ENCODE results near the gene KIAA0753. TPM values are rescaled to one million over a fixed set of nuclear protein-coding genes. Genes with fewer than 3 reads are reported as not detected.
"Not testable (repeated sequence)": the region's sequence is repeated elsewhere in the genome, so short reads cannot be mapped to it uniquely, and the experiment has no call there.

Gene KIAA0753
- total RNA-seq, 2 donors from 2014 or later, result 37.2 to 50.1 TPM

GRCh38 chr17:6666077-6666521 is 25.6 kb upstream of the KIAA0753 start:
- H3K27me3 Mint-ChIP-seq (ENCODE audit: insufficient read depth), result peaks cover 25% of the 10 kb centered on the region
- H3K27ac Mint-ChIP-seq, result no peak overlapping the region
- H3K9me3 Mint-ChIP-seq, result no peaks in the 10 kb centered on the region
- no peak overlapping the region for H3K4me3 ChIP-seq (ENCODE audit: low read length)
- peaks cover 5% of the 10 kb centered on the region for H3K27me3 ChIP-seq (ENCODE audit: control insufficient read depth, insufficient read depth, low read length, poor library complexity, severe bottlenecking)
- no peak overlapping the region for H3K27ac ChIP-seq (ENCODE audit: low read depth, low read length)
- no peaks in the 10 kb centered on the region for H3K36me3 Mint-ChIP-seq (ENCODE audit: low read depth)
- peak; percentile 95 for TF ChIP-seq CTCF (conservative IDR thresholded peaks at IDR 0.05)
- WGBS, 2 experiments (ENCODE audit: insufficient coverage in 1 of 2, insufficient read length in 1 of 2), result 23 to 26% methylated on average over 7 to 9 of the region's 9 CpGs
- no peak overlapping the region for H3K9ac ChIP-seq (ENCODE audit: extremely low read depth, low read length, poor library complexity, severe bottlenecking)
- H3K4me1 ChIP-seq (ENCODE audit: control insufficient read depth, insufficient read depth, low read length), result no peaks in the 10 kb centered on the region
- peaks cover 3% of the 10 kb centered on the region for H3K4me1 Mint-ChIP-seq
- no peak overlapping the region for H3K4me3 Mint-ChIP-seq
- peak; percentile 95 for DNase-seq
- H3K36me3 ChIP-seq (ENCODE audit: control insufficient read depth, insufficient read depth, low read length), result no peaks in the 10 kb centered on the region
- H3K9me3 ChIP-seq (ENCODE audit: control insufficient read depth, low read length), result no peaks in the 10 kb centered on the region

- H3K4me3 Mint-ChIP-seq; H3K27ac Mint-ChIP-seq; H3K4me1 Mint-ChIP-seq; H3K4me1 ChIP-seq (ENCODE audit: control insufficient read depth, insufficient read depth, low read length); H3K9ac ChIP-seq (ENCODE audit: extremely low read depth, low read length, poor library complexity, severe bottlenecking); H3K27ac ChIP-seq (ENCODE audit: low read depth, low read length); DNase-seq; H3K9me3 ChIP-seq (ENCODE audit: control insufficient read depth, low read length); H3K4me3 ChIP-seq (ENCODE audit: low read length); H3K36me3 ChIP-seq (ENCODE audit: control insufficient read depth, insufficient read depth, low read length); H3K9me3 Mint-ChIP-seq; H3K36me3 Mint-ChIP-seq (ENCODE audit: low read depth): not testable (repeated sequence)
- peaks cover 10% of the 10 kb centered on the region for H3K27me3 ChIP-seq (ENCODE audit: control insufficient read depth, insufficient read depth, low read length, poor library complexity, severe bottlenecking)
- WGBS, 2 experiments (ENCODE audit: insufficient coverage in 1 of 2, insufficient read length in 1 of 2), result 94 to 96% methylated on average over 12 to 14 of the region's 14 CpGs
- peaks cover 39% of the 10 kb centered on the region for H3K27me3 Mint-ChIP-seq (ENCODE audit: insufficient read depth)
Observed at GRCh38 chr17:6663200-6663599, 22.7 kb upstream of the KIAA0753 start.

GRCh38 chr17:6661464-6661848 is 20.9 kb upstream of the KIAA0753 start:
- H3K4me3 Mint-ChIP-seq, result no peak overlapping the region
- H3K36me3 Mint-ChIP-seq (ENCODE audit: low read depth), result no peaks in the 10 kb centered on the region
- no peaks in the 10 kb centered on the region for H3K36me3 ChIP-seq (ENCODE audit: control insufficient read depth, insufficient read depth, low read length)
- no peak overlapping the region for H3K27ac ChIP-seq (ENCODE audit: low read depth, low read length)
- H3K27ac Mint-ChIP-seq, result no peak overlapping the region
- H3K4me1 ChIP-seq (ENCODE audit: control insufficient read depth, insufficient read depth, low read length), result no peaks in the 10 kb centered on the region
- H3K9me3 Mint-ChIP-seq, result no peaks in the 10 kb centered on the region
- no peak overlapping the region for H3K4me3 ChIP-seq (ENCODE audit: low read length)
- H3K4me1 Mint-ChIP-seq, result peaks cover 3% of the 10 kb centered on the region
- DNase-seq, result no peak
- H3K9me3 ChIP-seq (ENCODE audit: control insufficient read depth, low read length), result no peaks in the 10 kb centered on the region
- peaks cover 46% of the 10 kb centered on the region for H3K27me3 Mint-ChIP-seq (ENCODE audit: insufficient read depth)
- H3K9ac ChIP-seq (ENCODE audit: extremely low read depth, low read length, poor library complexity, severe bottlenecking), result no peak overlapping the region
- no peak for TF ChIP-seq CTCF (conservative IDR thresholded peaks at IDR 0.05)
- WGBS, 2 experiments (ENCODE audit: insufficient coverage in 1 of 2, insufficient read length in 1 of 2), result 100% methylated on average over 2 of the region's 2 CpGs; no CpG with 5 or more reads in 1 of the 2 experiments
- H3K27me3 ChIP-seq (ENCODE audit: control insufficient read depth, insufficient read depth, low read length, poor library complexity, severe bottlenecking), result peaks cover 24% of the 10 kb centered on the region

All from endodermal cell (in vitro differentiated cells).